ENCODE measurements around the gene LIMS1. TPM values are rescaled to one million over a fixed set of nuclear protein-coding genes. Genes with fewer than 3 reads are reported as not detected.

The LIMS1 gene
- total RNA-seq (2022) (70.9 and 74.9 TPM in 2 replicates), Bru-seq, nascent RNA (percentile 89 among the genes with signal in this experiment), BruChase-seq, experiment 1, labeled RNA remaining after a 6-hour chase (percentile 88 among the genes with signal in this experiment), BruChase-seq, experiment 2, labeled RNA remaining after a 2-hour chase (percentile 87 among the genes with signal in this experiment)
- long read RNA-seq, full-length matches to known transcripts, result 45 of 65 reads
- long read RNA-seq, partial matches to known transcripts, result 2 of 65 reads
- long read RNA-seq, other reads (novel, unspliced or antisense), result 18 of 65 reads

GRCh38 chr2:108533832-108534583, at the start of gene LIMS1:
Gene LIMS1, plus strand, starts transcription at chr2:108534470. Its CDS starts 93 bp downstream, at chr2:108534563.
- no peak for TF ChIP-seq CTCF (IDR thresholded peaks at IDR 0.05; ENCODE audit: unreplicated experiment)
- DNase-seq (ENCODE audit: unreplicated experiment), result peak; percentile 90
- H3K27ac Mint-ChIP-seq (ENCODE audit: low read depth, unreplicated experiment), result peak within 1 kb of the TSS; percentile 83
- no TSS peak for BruUV-seq (replicated peaks)
- peaks cover 34% of the 10 kb centered on the region for H3K4me1 Mint-ChIP-seq (ENCODE audit: insufficient read depth, unreplicated experiment)
- H3K27me3 Mint-ChIP-seq (ENCODE audit: insufficient read depth, unreplicated experiment), result no peaks in the 10 kb centered on the region
- H3K36me3 Mint-ChIP-seq (ENCODE audit: insufficient read depth, unreplicated experiment), result no peaks in the 10 kb centered on the region
- POLR2A ChIA-PET, result interaction anchor here (0.6 to 8.6 kb wide), 19 partner anchors 9 to 1079 kb away, joined by 3 to 263 read pairs (median 6); partner anchors contain the start of genes GCC2 and RANBP2
- intact Hi-C loops (cut with micrococcal nuclease), result loop anchor here (1.0 to 2.0 kb wide), 3 partner anchors 39 to 50 kb away; no protein-coding TSS in a partner anchor
- no peaks in the 10 kb centered on the region for H3K9me3 Mint-ChIP-seq (ENCODE audit: unreplicated experiment)
- peak within 1 kb of the TSS; percentile 90 for H3K4me3 Mint-ChIP-seq (ENCODE audit: unreplicated experiment)
- CTCF ChIA-PET, result interaction anchor here (0.6 to 3.9 kb wide), 11 partner anchors 15 to 183 kb away, joined by 3 to 29 read pairs (median 4); no protein-coding TSS in a partner anchor

GRCh38 chr2:108485253-108485652, 49.0 kb upstream of the LIMS1 start:
- Mint-ChIP-seq H3K4me1 (ENCODE audit: insufficient read depth, unreplicated experiment) (no peaks in the 10 kb centered on the region), H3K27ac (ENCODE audit: low read depth, unreplicated experiment) (no peak overlapping the region), H3K4me3 (ENCODE audit: unreplicated experiment) (no peak overlapping the region), H3K36me3 (ENCODE audit: insufficient read depth, unreplicated experiment) (peaks cover 90% of the 10 kb centered on the region), H3K9me3 (ENCODE audit: unreplicated experiment) (no peaks in the 10 kb centered on the region), H3K27me3 (ENCODE audit: insufficient read depth, unreplicated experiment) (no peaks in the 10 kb centered on the region)
- intact Hi-C loops (cut with micrococcal nuclease), result no loop called here
- CTCF ChIA-PET, result interaction anchor here (0.7 kb wide), 1 partner anchor 37 kb away, joined by 3 read pairs; no protein-coding TSS in a partner anchor
- no peak for TF ChIP-seq CTCF (IDR thresholded peaks at IDR 0.05; ENCODE audit: unreplicated experiment)
- POLR2A ChIA-PET, result interaction anchor here (0.6 kb wide), 1 partner anchor 51 kb away, joined by 3 read pairs; no protein-coding TSS in a partner anchor
- no peak for DNase-seq (ENCODE audit: unreplicated experiment)
- no TSS peak for BruUV-seq (replicated peaks)

- BruUV-seq (replicated peaks), result no TSS peak
- TF ChIP-seq CTCF (IDR thresholded peaks at IDR 0.05; ENCODE audit: unreplicated experiment), result no peak
- CTCF ChIA-PET, result interaction anchor here (0.6 to 1.4 kb wide), 2 partner anchors 43 to 93 kb away, joined by 3 to 9 read pairs; no protein-coding TSS in a partner anchor
- POLR2A ChIA-PET, result interaction anchor here (3.4 kb wide), 1 partner anchor 43 kb away, joined by 32 read pairs; the partner anchor contains the start of gene LIMS1
- H3K36me3 Mint-ChIP-seq (ENCODE audit: insufficient read depth, unreplicated experiment), result peaks cover 66% of the 10 kb centered on the region
- DNase-seq (ENCODE audit: unreplicated experiment), result no peak
- peak overlapping the region; percentile 46 for H3K27ac Mint-ChIP-seq (ENCODE audit: low read depth, unreplicated experiment)
- no peaks in the 10 kb centered on the region for H3K27me3 Mint-ChIP-seq (ENCODE audit: insufficient read depth, unreplicated experiment)
- H3K9me3 Mint-ChIP-seq (ENCODE audit: unreplicated experiment), result no peaks in the 10 kb centered on the region
- intact Hi-C loops (cut with micrococcal nuclease), result loop anchor here (5.0 kb wide), 1 partner anchor 143 kb away; no protein-coding TSS in a partner anchor
- peaks cover 11% of the 10 kb centered on the region for H3K4me1 Mint-ChIP-seq (ENCODE audit: insufficient read depth, unreplicated experiment)
- no peak overlapping the region for H3K4me3 Mint-ChIP-seq (ENCODE audit: unreplicated experiment)
Measured at GRCh38 chr2:108490506-108491122, 43.7 kb upstream of the LIMS1 start.

All from MCF 10A (cell line).